Psoas muscle (tissue), 8 donors: ENCODE measurements around the gene RTN4RL1. TPM values are rescaled to one million over a fixed set of nuclear protein-coding genes. Genes with fewer than 3 reads are reported as not detected.

Experiments
- ATAC-seq, 4 donors: fragments of 200-7000 bp; cut with Tn5 transposase; one replicate each; pipeline ENCODE4 v1.9.1; 2020; ENCODE audit warnings: moderate library complexity in 3 of 4, mild to moderate bottlenecking in 2 of 4
- DNase-seq, 2 donors: peaks; one replicate each; pipeline ENCODE4 v3.0.0-alpha.2; 2020
- H3K27ac ChIP-seq: fragments of 200-600 bp; one replicate; pipeline ENCODE4 v1.8.0; 2022
- H3K27me3 ChIP-seq, 3 donors: fragments of 200-600 bp in 1 of 3; one replicate each; pipeline versions ENCODE4 v1.6.1 to v1.8.0; 2013 to 2022; ENCODE audit warnings: low read length in 2 of 3, mild to moderate bottlenecking in 2 of 3, moderate library complexity in 1 of 3; ENCODE audit not compliant: insufficient read depth in 3 of 3
- H3K36me3 ChIP-seq, 2 donors: fragments of 200-600 bp in 1 of 2; one replicate each; pipeline versions ENCODE4 v1.6.1 to v1.8.0; 2013 to 2022; ENCODE audit warnings: low read depth in 1 of 2, mild to moderate bottlenecking in 1 of 2, moderate library complexity in 1 of 2; ENCODE audit not compliant: insufficient read depth in 1 of 2
- H3K4me1 ChIP-seq: fragments of 200-600 bp; one replicate; pipeline ENCODE4 v1.8.0; 2022
- H3K4me3 ChIP-seq: fragments of 200-600 bp; one replicate; pipeline ENCODE4 v1.8.0; 2022; ENCODE audit warnings: mild to moderate bottlenecking
- H3K9me3 ChIP-seq: fragments of 200-600 bp; one replicate; pipeline ENCODE4 v1.8.0; 2022
- CTCF ChIP-seq: fragments of 200-600 bp; IDR thresholded peaks from one replicate; pipeline ENCODE4 v1.8.0; 2022; ENCODE audit warnings: antibody characterized with exemption
- WGBS, 3 donors: extraction: QIAGEN DNeasy Blood & Tissue Kit; methylation state at CpG; one replicate each; pipeline versions ENCODE4 v1.1.6 to v1.1.7; 2013; 5-methylcytosine and 5-hydroxymethylcytosine counted together
- intact Hi-C, 2 donors: fragments of 100-400 bp; cut with DNase I; formaldehyde crosslinking; loops; one replicate each; pipeline versions ENCODE4 v1.11.0 to v1.14.2; 2022
- polyA plus RNA-seq, 3 donors: library from polyadenylated mRNA; stranded (reverse); fragments of 200-250 nt; gene quantifications; one replicate each; pipeline ENCODE4 v1.2.3, GENCODE V29; 2013
- total RNA-seq, 4 donors: library from RNA; stranded (reverse); fragmentation: NEBNext Ultra II Directional in 2 of 4; extraction: Animal tissue kit (Norgen Biotek cat#: 25700) in 2 of 4; gene quantifications; one replicate each; pipeline versions ENCODE4 v1.2.1 to v1.2.4, GENCODE V29; 2021 to 2023
- donor health status: healthy with polysubstance abuse.
- donor health status: DM: no; HTN: no; CAD: no; lungs with moderate emphysema.
- donor health status: Bipolar disorder and iron deficiency.
- donor health status: healthy.
- donor health status: DM: yes; HTN: yes; CAD: no.
- donor health status: DM: no; HTN: no; CAD: no.
- donor health status: DM: no; HTN: no; CAD: no.
- donor health status: DM: yes; HTN: yes; CAD: no.

Gene RTN4RL1
- total and polyA plus RNA-seq, 7 donors: 0.44 to 1.8 (median 0.75) TPM

- Histone ChIP-seq H3K4me3 (peak overlapping the region; percentile 74), H3K36me3 (peaks cover 0 to 25% of the 10 kb centered on the region in 2 donors), H3K27me3 (peaks cover 0 to 6% (median 2%) of the 10 kb centered on the region in 3 donors), H3K27ac (peak overlapping the region; percentile 62), H3K4me1 (peaks cover 6% of the 10 kb centered on the region), H3K9me3 (no peaks in the 10 kb centered on the region)
- WGBS, 3 donors: 65 to 75% (median 66%) methylated on average over 81 to 98 of the region's 98 CpGs
- DNase-seq (peak; percentile 38 to 56), ATAC-seq (no peak)
- no peak for TF ChIP-seq CTCF
- intact Hi-C loops: no loop called here
Measured at GRCh38 chr17:2057760-2058585, 32.8 kb upstream of the RTN4RL1 start.

GRCh38 chr17:2057175-2057759 is 32.1 kb upstream of the RTN4RL1 start:
- ATAC-seq: no peak
- H3K9me3 ChIP-seq: no peaks in the 10 kb centered on the region
- H3K4me1 ChIP-seq: peaks cover 6% of the 10 kb centered on the region
- H3K36me3 ChIP-seq: peaks cover 0 to 22% of the 10 kb centered on the region in 2 donors
- H3K27ac ChIP-seq: peak overlapping the region; percentile 62
- peak in 1 of 2 donors; percentile 27 for DNase-seq
- WGBS, 3 donors: 59 to 62% (median 62%) methylated on average over 51 to 81 of the region's 81 CpGs
- intact Hi-C loops: no loop called here
- no peak for TF ChIP-seq CTCF
- H3K27me3 ChIP-seq: peaks cover 0 to 6% (median 2%) of the 10 kb centered on the region in 3 donors
- peak overlapping the region; percentile 74 for H3K4me3 ChIP-seq

GRCh38 chr17:2056206-2057174 is 31.4 kb upstream of the RTN4RL1 start:
- Histone ChIP-seq H3K27me3 (peaks cover 0 to 6% (median 2%) of the 10 kb centered on the region in 3 donors), H3K4me1 (peaks cover 6% of the 10 kb centered on the region), H3K9me3 (no peaks in the 10 kb centered on the region), H3K27ac (peak overlapping the region; percentile 62), H3K36me3 (peaks cover 0 to 20% of the 10 kb centered on the region in 2 donors), H3K4me3 (peak overlapping the region; percentile 74)
- intact Hi-C loops: no loop called here
- ATAC-seq (no peak), DNase-seq (peak; percentile 36 to 66)
- WGBS, 3 donors: 63 to 74% (median 65%) methylated on average over 79 to 85 of the region's 85 CpGs
- no peak for TF ChIP-seq CTCF
